Stimulated activated CD8-positive, alpha-beta memory T cell treated with anti-CD3 and anti-CD28 coated beads, Interleukin-12 subunit alpha, Interleukin-12 subunit beta, amount 100 ng/mL, for 24 hours (primary cell): ENCODE data around the gene SPAG17.
"Not testable (repeated sequence)": the region's sequence is repeated elsewhere in the genome, so short reads cannot be mapped to it uniquely, and the experiment has no call there.

Experiments
- DNase-seq: peaks from one replicate; pipeline ENCODE4 v3.0.0-alpha.2; 2020; ENCODE audit errors: extremely low read depth

Gene SPAG17

GRCh38 chr1:117976381-117976780 lies 208.6 kb downstream of the SPAG17 start:
- DNase-seq, result no peak

- no peak for DNase-seq
Observed at GRCh38 chr1:117971777-117972176, 213.3 kb downstream of the SPAG17 start.

GRCh38 chr1:117970252-117970651 lies 214.8 kb downstream of the SPAG17 start:
- no peak for DNase-seq

GRCh38 chr1:117967881-117968280 lies 217.1 kb downstream of the SPAG17 start:
- no peak for DNase-seq

GRCh38 chr1:117967477-117967876 lies 217.6 kb downstream of the SPAG17 start:
- DNase-seq, result no peak

- no peak for DNase-seq
Observed at GRCh38 chr1:117964290-117965038, 220.6 kb downstream of the SPAG17 start.

- no peak for DNase-seq
Observed at GRCh38 chr1:117959364-117959763, 225.7 kb downstream of the SPAG17 start.

- no peak for DNase-seq
Observed at GRCh38 chr1:117952386-117952785, 232.6 kb downstream of the SPAG17 start.

GRCh38 chr1:117942293-117942692 lies 242.7 kb downstream of the SPAG17 start:
- DNase-seq, result no peak

GRCh38 chr1:117933769-117934168 lies 251.3 kb downstream of the SPAG17 start:
- DNase-seq, result no peak

- DNase-seq, result no peak
Observed at GRCh38 chr1:117932576-117932975, 252.5 kb downstream of the SPAG17 start.

- no peak for DNase-seq
Observed at GRCh38 chr1:117930484-117930883, 254.5 kb downstream of the SPAG17 start.

GRCh38 chr1:117930173-117930447 lies 254.9 kb downstream of the SPAG17 start:
- DNase-seq, result no peak

GRCh38 chr1:117929343-117930172 lies 255.5 kb downstream of the SPAG17 start, which contains the start of the genes GDAP2 and WDR3:
Gene GDAP2 (minus strand): TSS chr1:117929621. CDS start chr1:117920357, 9,264 bp downstream.
Gene WDR3 (plus strand): TSS chr1:117929739. CDS start chr1:117933320, 3,581 bp downstream.
- DNase-seq, result peak; percentile 91

- DNase-seq, result peak; percentile 1
Observed at GRCh38 chr1:117928881-117929342, 256.1 kb downstream of the SPAG17 start.

- DNase-seq, result no peak
Observed at GRCh38 chr1:117925981-117926380, 259.0 kb downstream of the SPAG17 start.

- DNase-seq, result not testable (repeated sequence)
Observed at GRCh38 chr1:117922717-117923116, 262.3 kb downstream of the SPAG17 start.

- no peak for DNase-seq
Observed at GRCh38 chr1:117921991-117922390, 263.0 kb downstream of the SPAG17 start.

GRCh38 chr1:117919376-117919775 lies 265.7 kb downstream of the SPAG17 start:
- no peak for DNase-seq

- DNase-seq, result no peak
Observed at GRCh38 chr1:117911051-117911450, 274.0 kb downstream of the SPAG17 start.

GRCh38 chr1:117905019-117905418 lies 280.0 kb downstream of the SPAG17 start:
- DNase-seq, result no peak

GRCh38 chr1:117904485-117904884 lies 280.5 kb downstream of the SPAG17 start:
- DNase-seq, result no peak
